ENCODE data around the gene EIF1AD.
"Not testable (repeated sequence)": the region's sequence is repeated elsewhere in the genome, so short reads cannot be mapped to it uniquely, and the experiment has no call there.

Gene EIF1AD

GRCh38 chr11:66001942-66002647, at the start of gene EIF1AD, which contains the start of gene BANF1:
EIF1AD (minus strand) TSS chr11:66002157; CDS start chr11:66000389, 1,768 bp downstream.
BANF1 (plus strand) TSS chr11:66002503; CDS start chr11:66003251, 748 bp downstream.
- DNase-seq (ENCODE audit: low read depth in 3 of 3), result peak; percentile 88 to 91 (median 90)

- no peak for DNase-seq (ENCODE audit: low read depth in 3 of 3)
These were observed 49.4 kb upstream of the EIF1AD start for GRCh38 chr11:66051371-66051765.

- no peak for DNase-seq (ENCODE audit: low read depth in 3 of 3)
These were observed 48.7 kb upstream of the EIF1AD start for GRCh38 chr11:66050581-66051231.

GRCh38 chr11:66048547-66049323, 46.8 kb upstream of the EIF1AD start, which contains the start of gene GAL3ST3:
GAL3ST3 (minus strand) TSS chr11:66049161; CDS start chr11:66045415, 3,746 bp downstream.
- no peak for DNase-seq (ENCODE audit: low read depth in 3 of 3)

- no peak for DNase-seq (ENCODE audit: low read depth in 3 of 3)
These were observed 45.8 kb upstream of the EIF1AD start for GRCh38 chr11:66047541-66048365.

- no peak for DNase-seq (ENCODE audit: low read depth in 3 of 3)
These were observed 44.9 kb upstream of the EIF1AD start for GRCh38 chr11:66046901-66047300.

- peak; percentile 67 to 78 (median 75) for DNase-seq (ENCODE audit: low read depth in 3 of 3)
These were observed 43.3 kb upstream of the EIF1AD start for GRCh38 chr11:66045177-66045639.

GRCh38 chr11:66044757-66045156, 42.8 kb upstream of the EIF1AD start:
- no peak for DNase-seq (ENCODE audit: low read depth in 3 of 3)

GRCh38 chr11:66042996-66043906, 41.3 kb upstream of the EIF1AD start:
- no peak for DNase-seq (ENCODE audit: low read depth in 3 of 3)

GRCh38 chr11:66042227-66042995, 40.5 kb upstream of the EIF1AD start:
- DNase-seq (ENCODE audit: low read depth in 3 of 3), result no peak

GRCh38 chr11:66039765-66040164, 37.8 kb upstream of the EIF1AD start:
- DNase-seq (ENCODE audit: low read depth in 3 of 3), result no peak

- no peak for DNase-seq (ENCODE audit: low read depth in 3 of 3)
These were observed 35.4 kb upstream of the EIF1AD start for GRCh38 chr11:66037327-66037726.

GRCh38 chr11:66036334-66036710, 34.4 kb upstream of the EIF1AD start:
- DNase-seq (ENCODE audit: low read depth in 3 of 3), result no peak

GRCh38 chr11:66035653-66036333, 33.8 kb upstream of the EIF1AD start:
- DNase-seq (ENCODE audit: low read depth in 3 of 3), result no peak

GRCh38 chr11:66032957-66033735, 31.2 kb upstream of the EIF1AD start:
- no peak for DNase-seq (ENCODE audit: low read depth in 3 of 3)

GRCh38 chr11:66026017-66026529, 24.1 kb upstream of the EIF1AD start, which contains the start of gene CATSPER1:
CATSPER1 (minus strand) TSS chr11:66026479; CDS start chr11:66026379, 100 bp downstream.
- no peak for DNase-seq (ENCODE audit: low read depth in 3 of 3)

GRCh38 chr11:66023186-66023440, 21.2 kb upstream of the EIF1AD start:
- not testable (repeated sequence) for DNase-seq (ENCODE audit: low read depth in 3 of 3)
